GM06990 (cell line): ENCODE measurements around the gene SLC5A12.

Source experiments
- DNase-seq: peaks from one replicate; pipeline ENCODE4 v3.0.0-alpha.2; 2011; ENCODE audit not compliant: insufficient read length; ENCODE audit errors: extremely low read depth
- H3K27me3 ChIP-seq: replicated peaks from 2 replicates; pipeline ENCODE4 v1.6.0; 2011; ENCODE audit warnings: low read length; ENCODE audit not compliant: control insufficient read depth, insufficient read depth
- H3K36me3 ChIP-seq: 2 replicates; pipeline ENCODE4 v1.5.1; 2011; ENCODE audit warnings: low read length; ENCODE audit not compliant: control insufficient read depth, insufficient read depth
- H3K4me3 ChIP-seq: replicated peaks from 2 replicates; pipeline ENCODE4 v1.5.1; 2011; ENCODE audit warnings: low read depth, mild to moderate bottlenecking, control low read depth, low read length
- TF ChIP-seq, protein P1 (sequence below): IDR thresholded peaks from 2 replicates; pipeline ENCODE4 v1.5.1; 2011; ENCODE audit warnings: low read length, control low read depth, mild to moderate bottlenecking, inconsistent platforms; ENCODE audit not compliant: insufficient read depth, poor library complexity, severe bottlenecking

The SLC5A12 gene, protein sequence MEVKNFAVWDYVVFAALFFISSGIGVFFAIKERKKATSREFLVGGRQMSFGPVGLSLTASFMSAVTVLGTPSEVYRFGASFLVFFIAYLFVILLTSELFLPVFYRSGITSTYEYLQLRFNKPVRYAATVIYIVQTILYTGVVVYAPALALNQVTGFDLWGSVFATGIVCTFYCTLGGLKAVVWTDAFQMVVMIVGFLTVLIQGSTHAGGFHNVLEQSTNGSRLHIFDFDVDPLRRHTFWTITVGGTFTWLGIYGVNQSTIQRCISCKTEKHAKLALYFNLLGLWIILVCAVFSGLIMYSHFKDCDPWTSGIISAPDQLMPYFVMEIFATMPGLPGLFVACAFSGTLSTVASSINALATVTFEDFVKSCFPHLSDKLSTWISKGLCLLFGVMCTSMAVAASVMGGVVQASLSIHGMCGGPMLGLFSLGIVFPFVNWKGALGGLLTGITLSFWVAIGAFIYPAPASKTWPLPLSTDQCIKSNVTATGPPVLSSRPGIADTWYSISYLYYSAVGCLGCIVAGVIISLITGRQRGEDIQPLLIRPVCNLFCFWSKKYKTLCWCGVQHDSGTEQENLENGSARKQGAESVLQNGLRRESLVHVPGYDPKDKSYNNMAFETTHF

DNA sequence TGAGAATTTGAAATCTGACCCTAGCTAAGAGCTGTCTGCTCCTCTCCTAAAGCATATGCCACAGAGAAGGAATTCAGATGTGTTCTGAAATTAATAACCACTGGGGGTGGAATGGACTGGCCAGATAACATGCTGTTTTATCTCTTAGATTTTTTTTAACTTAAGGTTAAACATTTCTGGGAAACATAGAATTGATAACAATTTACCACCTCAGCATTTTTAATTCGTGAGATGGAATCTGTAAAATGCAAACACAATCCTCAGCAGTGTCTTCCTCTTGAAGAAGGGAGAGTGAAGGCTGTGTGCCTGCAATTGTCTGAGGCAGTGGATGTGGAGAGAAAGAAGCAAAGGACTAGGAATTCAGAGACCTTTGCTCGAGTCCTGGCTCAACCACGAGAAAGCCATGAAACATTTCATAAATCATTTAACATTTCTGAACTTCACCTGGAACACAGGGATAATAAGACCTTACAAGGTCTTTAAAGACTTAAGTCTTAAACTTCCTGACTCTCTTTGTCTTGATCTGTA is at the start of gene SLC5A12:
Gene SLC5A12 (minus strand): TSS at position 113 of the 528 bp plus-strand sequence. CDS start 346 bp downstream, outside the sequence.
- TF ChIP-seq, protein P1, sequence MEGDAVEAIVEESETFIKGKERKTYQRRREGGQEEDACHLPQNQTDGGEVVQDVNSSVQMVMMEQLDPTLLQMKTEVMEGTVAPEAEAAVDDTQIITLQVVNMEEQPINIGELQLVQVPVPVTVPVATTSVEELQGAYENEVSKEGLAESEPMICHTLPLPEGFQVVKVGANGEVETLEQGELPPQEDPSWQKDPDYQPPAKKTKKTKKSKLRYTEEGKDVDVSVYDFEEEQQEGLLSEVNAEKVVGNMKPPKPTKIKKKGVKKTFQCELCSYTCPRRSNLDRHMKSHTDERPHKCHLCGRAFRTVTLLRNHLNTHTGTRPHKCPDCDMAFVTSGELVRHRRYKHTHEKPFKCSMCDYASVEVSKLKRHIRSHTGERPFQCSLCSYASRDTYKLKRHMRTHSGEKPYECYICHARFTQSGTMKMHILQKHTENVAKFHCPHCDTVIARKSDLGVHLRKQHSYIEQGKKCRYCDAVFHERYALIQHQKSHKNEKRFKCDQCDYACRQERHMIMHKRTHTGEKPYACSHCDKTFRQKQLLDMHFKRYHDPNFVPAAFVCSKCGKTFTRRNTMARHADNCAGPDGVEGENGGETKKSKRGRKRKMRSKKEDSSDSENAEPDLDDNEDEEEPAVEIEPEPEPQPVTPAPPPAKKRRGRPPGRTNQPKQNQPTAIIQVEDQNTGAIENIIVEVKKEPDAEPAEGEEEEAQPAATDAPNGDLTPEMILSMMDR = no peak
- H3K4me3 ChIP-seq = no peak within 1 kb of the TSS
- H3K36me3 ChIP-seq = no peaks in the 10 kb centered on the region
- no peak for DNase-seq
- H3K27me3 ChIP-seq = no peaks in the 10 kb centered on the region; the same call in none of the 2 replicates

DNA sequence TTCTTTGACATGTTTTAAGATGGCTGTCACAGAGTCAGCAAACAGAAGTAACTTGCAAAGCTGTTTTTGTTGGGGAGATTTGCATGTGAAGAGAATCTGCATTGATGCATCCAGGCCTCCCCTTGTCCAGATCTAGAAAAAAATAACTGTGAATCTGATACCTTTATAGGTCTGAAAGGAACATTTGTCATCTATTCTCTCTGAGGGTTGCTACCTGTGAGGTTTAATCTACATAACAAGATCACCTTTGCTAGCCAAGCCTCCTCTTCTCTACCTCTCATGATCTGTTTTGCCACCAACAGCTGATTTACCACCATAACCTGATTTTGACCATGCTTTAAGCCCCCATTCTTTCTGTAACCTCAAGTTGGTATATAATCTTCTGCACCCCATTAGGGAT is 47.2 kb upstream of the SLC5A12 start:
- H3K4me3 ChIP-seq = no peak overlapping the region
- H3K27me3 ChIP-seq = no peaks in the 10 kb centered on the region
- no peak for DNase-seq
- TF ChIP-seq, protein P1 = no peak
- H3K36me3 ChIP-seq = no peaks in the 10 kb centered on the region

DNA sequence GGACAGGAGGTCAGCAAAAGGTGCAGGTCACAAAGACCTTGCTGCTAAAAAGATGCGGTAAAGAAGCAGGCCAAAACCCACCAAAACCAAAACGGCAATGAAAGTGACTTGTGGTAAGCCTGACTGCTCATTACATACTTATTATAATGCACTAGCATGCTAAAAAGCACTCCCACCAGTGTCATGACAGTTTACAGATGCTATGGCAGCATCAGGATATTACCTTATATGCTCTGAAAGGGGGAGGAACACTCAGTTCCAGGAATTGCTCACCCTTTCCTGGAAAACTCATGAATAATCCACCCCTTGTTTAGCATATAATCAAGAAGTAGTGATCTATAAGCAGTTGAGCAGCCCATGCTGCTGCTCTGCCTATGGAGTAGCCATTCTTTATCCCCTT is 45.2 kb upstream of the SLC5A12 start:
- Histone ChIP-seq H3K4me3 (no peak overlapping the region), H3K27me3 (no peaks in the 10 kb centered on the region), H3K36me3 (no peaks in the 10 kb centered on the region)
- TF ChIP-seq, protein P1 = no peak
- DNase-seq = no peak

DNA sequence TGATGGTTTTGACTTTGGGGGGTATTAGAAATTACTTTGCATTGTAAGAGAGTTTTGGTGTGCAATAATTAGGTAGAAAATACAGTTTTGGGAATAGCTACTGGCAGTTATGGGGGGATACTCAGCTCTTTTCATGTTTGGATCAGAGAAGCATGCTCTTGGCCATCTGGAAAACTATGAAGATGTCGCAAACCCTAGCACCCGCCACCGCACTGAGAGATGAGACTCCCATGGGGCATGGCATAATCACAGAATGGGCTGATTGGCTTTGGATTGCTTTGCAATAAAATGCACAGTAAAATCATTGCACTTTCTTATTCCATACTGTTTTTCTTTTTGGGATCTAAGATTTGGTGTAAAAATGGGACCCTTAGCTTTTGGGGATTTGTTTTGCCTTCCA is 43.5 kb upstream of the SLC5A12 start:
- TF ChIP-seq, protein P1 = no peak
- H3K4me3 ChIP-seq = no peak overlapping the region
- no peaks in the 10 kb centered on the region for H3K27me3 ChIP-seq

DNA sequence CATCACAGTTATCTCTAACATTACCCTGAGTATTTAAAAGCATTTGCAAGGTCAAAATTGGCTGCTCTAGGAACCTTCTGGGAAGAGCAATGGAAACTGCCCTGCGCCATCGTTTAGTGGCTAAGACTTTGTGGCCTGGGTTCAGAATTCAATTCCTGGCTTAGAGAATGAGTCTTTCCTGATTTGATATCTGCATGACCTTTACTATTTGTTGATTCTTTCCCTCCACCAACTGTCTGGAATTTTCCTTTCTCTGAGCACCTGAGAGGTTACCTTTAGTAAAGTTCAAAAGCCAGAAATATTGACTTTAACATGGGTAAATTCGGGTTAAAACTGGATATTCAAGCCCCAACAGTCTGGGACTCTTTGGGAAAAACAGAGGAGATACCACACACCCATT is 43.0 kb upstream of the SLC5A12 start:
- Histone ChIP-seq H3K4me3 (no peak overlapping the region), H3K27me3 (no peaks in the 10 kb centered on the region), H3K36me3 (no peaks in the 10 kb centered on the region)
- TF ChIP-seq, protein P1 = no peak
- no peak for DNase-seq

More for the DNA sequence above, 43.5 kb upstream of the SLC5A12 start:
- DNase-seq = no peak
- H3K36me3 ChIP-seq = no peaks in the 10 kb centered on the region
